Measurements from ENCODE around the gene ANKRD18B.
"Not testable (repeated sequence)": the region's sequence is repeated elsewhere in the genome, so short reads cannot be mapped to it uniquely, and the experiment has no call there.

The ANKRD18B gene

DNA sequence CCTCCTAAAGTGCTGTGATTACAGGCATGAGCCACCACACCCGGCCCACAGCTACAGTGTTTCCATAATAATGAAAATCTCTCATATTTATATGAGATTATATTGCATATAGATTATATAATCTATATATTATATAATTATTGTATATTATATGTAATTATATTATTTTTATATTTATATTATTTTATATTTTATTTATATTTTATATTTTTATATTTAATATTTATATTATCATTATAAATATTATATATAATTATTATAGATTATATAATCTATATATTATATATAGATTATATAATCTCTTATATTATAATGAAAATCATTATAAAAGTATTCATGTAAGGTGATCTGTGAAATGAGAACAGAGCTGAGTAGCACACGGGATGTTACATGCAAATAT, 11.5 kb downstream of the ANKRD18B start:
- no peak for DNase-seq

DNA sequence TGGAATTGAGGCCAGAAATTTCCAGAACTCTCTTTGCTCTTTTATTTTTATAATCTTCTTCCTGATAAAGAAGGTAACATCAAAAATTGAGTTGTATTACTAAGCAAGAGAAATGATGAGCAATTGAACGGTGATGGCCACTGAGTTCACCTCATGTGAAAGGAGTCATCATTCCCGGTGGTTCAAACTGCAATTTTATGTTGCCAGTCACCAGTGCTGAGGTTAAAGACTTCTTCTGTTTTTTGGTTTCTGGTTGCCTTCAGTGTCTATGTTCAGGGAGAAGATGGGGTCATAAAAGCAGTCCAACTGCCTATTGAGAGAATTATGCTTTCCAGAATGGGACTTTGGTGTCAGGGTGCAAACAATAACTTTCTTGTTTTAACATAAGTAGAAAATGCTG, 19.4 kb downstream of the ANKRD18B start:
- not testable (repeated sequence) for DNase-seq

DNA sequence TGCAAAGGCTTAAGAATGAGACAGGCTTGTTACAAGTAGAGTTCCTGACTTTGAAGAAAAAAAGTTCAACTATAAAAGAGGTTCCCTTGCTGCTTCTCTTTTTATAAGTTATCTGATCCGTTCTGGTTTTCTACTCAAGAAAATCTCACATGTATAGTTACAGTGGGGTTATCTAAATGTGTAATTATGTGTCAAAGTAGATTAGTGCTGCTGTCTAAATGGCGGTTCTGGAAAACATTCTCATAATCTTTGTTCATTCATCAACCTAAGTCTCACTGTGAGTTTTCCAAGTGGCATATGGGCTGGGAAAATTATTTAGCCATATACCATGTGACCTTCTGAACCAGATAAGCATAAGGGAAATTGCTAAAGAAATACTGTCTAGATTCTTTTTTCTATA, 21.7 kb downstream of the ANKRD18B start:
- DNase-seq: not testable (repeated sequence)

DNA sequence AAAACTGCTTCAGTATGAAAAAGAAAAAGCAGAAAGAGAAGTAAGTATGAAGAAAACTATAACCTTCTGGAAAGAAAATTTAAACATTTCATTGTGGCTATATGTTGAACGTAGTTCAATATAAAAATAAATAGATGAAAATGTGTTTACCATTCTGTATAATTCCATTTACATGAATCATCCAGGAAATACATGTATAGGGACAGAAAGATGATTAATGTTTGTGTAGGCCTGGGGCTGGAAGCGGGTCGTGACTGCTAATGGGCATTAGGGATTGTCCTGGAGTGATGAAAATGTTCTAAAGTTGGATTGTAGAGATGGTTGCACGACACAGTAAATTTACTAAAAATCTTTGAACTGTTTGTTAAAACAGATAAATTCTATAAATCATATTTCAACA, 24.8 kb downstream of the ANKRD18B start:
- DNase-seq: not testable (repeated sequence)

GRCh38 chr9:33549418-33549817, 25.4 kb downstream of the ANKRD18B start:
- DNase-seq: not testable (repeated sequence)

- not testable (repeated sequence) for DNase-seq
These were observed 27.1 kb downstream of the ANKRD18B start for GRCh38 chr9:33551183-33551582.

- not testable (repeated sequence) for DNase-seq
These were observed 28.3 kb downstream of the ANKRD18B start for GRCh38 chr9:33552315-33552725.

DNA sequence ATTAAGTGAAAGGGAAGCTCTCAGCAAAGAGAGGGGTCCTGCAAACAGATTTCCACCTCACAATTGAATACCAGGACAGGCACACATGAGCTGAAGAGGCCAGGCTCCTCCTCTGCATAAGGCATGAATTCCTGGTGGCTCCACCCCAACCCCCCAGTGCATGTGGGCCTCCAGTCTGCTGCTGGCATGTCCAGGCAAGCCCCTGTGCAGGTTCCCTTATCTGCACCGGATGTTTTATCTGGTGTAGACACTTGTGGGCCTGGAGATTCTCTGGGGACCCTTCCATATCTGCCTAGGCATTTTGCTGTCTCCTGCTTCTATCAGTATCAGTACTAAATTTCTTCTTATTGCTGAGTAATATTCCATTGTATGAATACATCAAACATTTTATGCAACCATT, 36.2 kb downstream of the ANKRD18B start:
- DNase-seq: not testable (repeated sequence)

DNA sequence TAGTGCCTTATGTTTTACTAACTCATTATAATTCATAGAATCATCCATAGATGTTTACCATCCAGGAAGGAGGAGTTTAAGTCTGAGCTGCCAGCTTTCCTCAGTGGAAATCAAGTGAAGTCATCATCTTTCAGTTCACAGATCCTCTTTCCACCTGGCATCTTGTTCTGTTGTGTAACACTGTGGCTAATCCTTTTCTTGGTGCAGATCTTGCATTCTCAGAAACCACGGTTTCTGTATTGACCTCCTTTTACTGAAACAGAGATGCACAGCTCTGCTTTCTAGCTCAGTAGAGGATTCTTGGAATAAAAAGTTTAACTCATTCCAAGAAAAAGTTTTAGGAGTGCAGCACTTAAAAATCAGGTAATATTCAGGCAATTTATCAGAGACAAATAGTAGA, 38.1 kb downstream of the ANKRD18B start:
- not testable (repeated sequence) for DNase-seq

DNA sequence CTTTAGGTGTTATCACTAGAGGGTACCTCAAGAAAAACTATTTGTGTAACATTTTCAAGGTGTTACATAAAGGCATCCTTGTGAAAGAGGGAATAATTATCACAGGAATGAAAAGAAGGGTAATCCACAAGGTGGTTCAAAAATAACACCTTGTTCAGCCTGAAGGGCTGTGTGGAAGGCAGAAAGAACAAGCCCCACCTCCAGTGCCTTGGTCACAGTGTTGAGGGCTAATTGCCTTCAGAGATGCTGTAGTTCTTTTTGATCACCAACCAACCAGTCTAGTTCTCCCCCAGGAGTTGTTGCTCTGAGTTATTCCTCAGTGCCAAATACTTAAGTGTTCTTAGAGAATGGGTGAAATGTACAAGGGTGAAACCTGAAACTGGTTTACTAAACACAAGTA, 43.7 kb downstream of the ANKRD18B start:
- DNase-seq: not testable (repeated sequence)

GRCh38 chr9:33577786-33578185, 53.7 kb downstream of the ANKRD18B start:
- DNase-seq: not testable (repeated sequence)

- not testable (repeated sequence) for DNase-seq
These were observed 55.9 kb downstream of the ANKRD18B start for GRCh38 chr9:33579996-33580395.

DNA sequence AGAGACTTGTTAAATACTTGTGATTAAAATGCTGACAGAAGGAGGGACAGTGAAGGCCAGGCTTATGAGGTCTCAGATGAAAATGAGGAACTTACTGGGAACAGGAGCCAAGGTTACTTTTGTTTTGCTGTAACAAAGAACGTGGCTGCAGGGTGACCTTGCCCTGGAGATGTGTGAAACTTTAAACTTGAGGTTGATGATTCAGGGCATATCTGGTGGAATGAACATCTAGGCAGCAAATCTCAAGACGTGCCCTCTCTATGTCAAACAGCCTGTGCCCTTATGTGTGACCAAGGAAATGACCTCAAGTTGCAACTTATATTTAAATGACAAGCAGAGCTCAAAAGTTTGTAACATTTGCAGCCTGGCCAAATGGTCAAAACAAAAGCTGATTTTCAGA, 58.6 kb downstream of the ANKRD18B start:
- DNase-seq: not testable (repeated sequence)

- DNase-seq: not testable (repeated sequence)
These were observed 62.1 kb downstream of the ANKRD18B start for GRCh38 chr9:33586128-33586527.

- DNase-seq: not testable (repeated sequence)
These were observed 63.7 kb downstream of the ANKRD18B start for GRCh38 chr9:33587799-33588198.

- not testable (repeated sequence) for DNase-seq
These were observed 64.8 kb downstream of the ANKRD18B start for GRCh38 chr9:33588876-33589275.

- DNase-seq: not testable (repeated sequence)
These were observed 66.8 kb downstream of the ANKRD18B start for GRCh38 chr9:33590857-33591256.

DNA sequence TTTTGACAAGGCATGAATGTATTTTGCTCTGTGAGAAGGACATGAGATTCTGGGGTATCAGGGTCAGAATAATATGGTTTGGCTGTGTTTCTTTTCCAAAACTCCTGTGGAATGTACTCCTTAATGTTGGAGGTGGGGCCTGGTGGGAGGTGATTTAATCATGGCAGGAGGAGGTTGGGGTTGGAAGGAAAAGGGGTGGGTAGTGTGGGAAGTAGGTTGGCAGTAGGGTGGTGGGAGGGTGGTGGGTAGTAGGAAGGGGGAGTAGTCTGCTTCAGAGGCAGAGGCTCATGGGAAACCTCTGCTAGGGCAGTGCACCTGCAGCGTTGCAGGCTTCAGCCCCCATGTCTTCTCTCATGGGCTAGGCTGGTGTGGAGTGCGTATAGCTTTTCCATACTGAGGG, 72.9 kb downstream of the ANKRD18B start:
- DNase-seq: not testable (repeated sequence)

DNA sequence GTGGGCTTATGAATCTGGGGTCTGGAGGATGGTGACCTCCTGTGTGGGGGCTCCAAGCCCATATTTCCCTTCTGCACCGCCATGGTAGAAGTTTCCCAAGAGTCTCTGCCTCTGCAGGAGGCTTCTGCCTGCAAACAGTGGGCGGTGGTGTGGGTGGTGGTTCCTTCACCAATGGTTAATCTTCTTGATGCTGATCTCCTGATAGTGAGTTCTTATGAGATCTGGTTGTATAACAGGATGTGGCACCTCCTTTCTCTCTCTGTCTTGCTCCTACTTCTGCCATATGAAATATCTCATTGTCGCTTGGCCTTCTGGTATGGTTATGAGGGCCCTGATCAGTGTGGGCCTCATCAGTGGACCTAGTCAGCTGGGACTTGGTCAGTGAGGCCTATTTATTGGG, 73.3 kb downstream of the ANKRD18B start:
- not testable (repeated sequence) for DNase-seq

- not testable (repeated sequence) for DNase-seq
These were observed 74.8 kb downstream of the ANKRD18B start for GRCh38 chr9:33598796-33599379.

DNA sequence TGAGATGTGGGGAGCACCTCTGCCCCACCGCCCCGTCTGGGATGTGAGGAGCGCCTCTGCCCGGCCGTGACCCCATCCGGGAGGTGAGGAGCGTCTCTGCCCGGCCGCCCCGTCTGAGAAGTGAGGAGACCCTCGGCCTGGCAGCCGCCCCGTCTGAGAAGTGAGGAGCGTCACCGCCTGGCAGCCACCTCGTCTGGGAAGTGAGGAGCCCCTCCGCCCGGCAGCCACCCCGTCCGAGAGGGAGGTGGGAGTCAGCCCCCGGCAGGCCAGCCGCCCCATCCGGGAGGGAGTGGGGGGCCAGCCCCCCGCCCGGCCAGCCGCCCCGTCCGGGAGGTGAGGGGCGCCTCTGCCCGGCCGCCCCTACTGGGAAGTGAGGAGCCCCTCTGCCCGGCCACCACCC, 76.9 kb downstream of the ANKRD18B start:
- not testable (repeated sequence) for DNase-seq

DNA sequence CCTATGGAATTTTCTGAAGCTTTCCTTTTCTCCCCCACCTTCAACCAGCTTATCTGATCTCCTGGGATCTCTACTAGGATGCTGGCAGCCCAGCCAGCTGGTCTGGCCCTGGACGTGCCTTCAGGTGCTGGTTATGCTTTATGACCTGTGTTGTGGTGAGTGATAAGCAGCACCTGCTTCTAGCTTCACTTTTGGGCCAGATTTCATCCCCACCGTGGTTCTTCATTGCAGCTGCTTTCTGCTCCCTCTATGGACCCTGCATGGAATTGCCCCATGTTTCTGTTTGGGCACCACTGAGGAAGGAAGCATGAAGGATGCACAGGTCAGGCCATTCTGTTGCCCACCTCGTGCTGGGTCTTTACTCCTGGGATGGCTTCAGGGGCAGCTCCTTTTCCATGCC, 80.2 kb downstream of the ANKRD18B start:
- DNase-seq: not testable (repeated sequence)

DNA sequence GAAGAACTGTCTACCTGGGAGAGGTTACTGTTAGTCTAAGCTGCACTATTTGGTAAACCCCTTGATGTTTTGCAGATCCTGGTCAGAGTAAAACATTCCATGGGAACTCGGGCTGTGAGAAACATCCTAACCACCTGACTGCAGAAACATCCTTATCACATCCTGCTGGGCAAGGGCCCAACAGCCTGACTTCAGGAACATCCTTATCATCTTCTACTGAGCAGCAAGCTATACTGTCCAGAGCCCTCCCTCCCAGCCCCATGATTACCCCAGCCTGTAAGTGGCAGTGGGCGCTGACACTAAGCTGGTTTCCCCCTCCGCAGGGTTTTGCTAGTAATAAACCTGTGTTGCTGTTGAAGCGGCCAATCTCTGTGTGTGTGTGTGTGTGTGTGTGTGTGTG, 80.9 kb downstream of the ANKRD18B start:
- DNase-seq: not testable (repeated sequence)

GRCh38 chr9:33611358-33611757, 87.3 kb downstream of the ANKRD18B start:
- no peak for DNase-seq

DNA sequence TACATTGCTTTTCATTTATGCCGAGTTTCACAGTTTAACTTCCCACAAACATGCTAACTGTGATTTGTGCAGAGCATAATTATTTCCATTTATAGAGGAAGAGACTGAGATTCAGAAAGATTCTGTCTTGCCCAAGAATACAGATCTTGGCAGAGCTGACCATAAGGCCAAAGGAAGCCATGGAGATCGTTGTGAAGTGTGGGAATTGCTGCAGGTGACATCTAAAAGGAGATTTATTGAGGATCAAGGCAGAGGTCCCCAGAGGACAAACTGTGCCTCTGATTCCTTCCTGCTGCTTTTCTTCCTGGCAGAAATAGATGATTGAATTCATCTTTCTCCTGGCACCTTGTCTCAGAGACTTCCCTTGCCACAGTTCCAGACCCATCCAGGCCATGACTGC, 88.4 kb downstream of the ANKRD18B start:
- not testable (repeated sequence) for DNase-seq
